Liver (tissue), 9 donors: ENCODE data around the gene COL8A2. TPM values are rescaled to one million over a fixed set of nuclear protein-coding genes. Genes with fewer than 3 reads are reported as not detected.

Source experiments
- DNase-seq: peaks from one replicate; pipeline ENCODE4 v3.0.0-alpha.2; 2017; ENCODE audit warnings: low spot score
- H3K27ac ChIP-seq, 2 donors: one replicate each; pipeline ENCODE4 v1.7.0; 2013; ENCODE audit warnings: inconsistent platforms in 2 of 2, low read length in 2 of 2, control low read depth in 1 of 2, low read depth in 1 of 2, mild to moderate bottlenecking in 1 of 2
- H3K27me3 ChIP-seq, 4 donors: one replicate each; pipeline versions ENCODE4 v1.6.1 to v1.7.0; 2013; ENCODE audit warnings: low read length in 3 of 4, inconsistent platforms in 1 of 4, mild to moderate bottlenecking in 1 of 4, moderate library complexity in 1 of 4; ENCODE audit not compliant: control insufficient read depth in 4 of 4, insufficient read depth in 4 of 4
- H3K36me3 ChIP-seq, 4 donors: one replicate each; pipeline versions ENCODE4 v1.6.1 to v1.7.0; 2013; ENCODE audit warnings: low read length in 3 of 4, mild to moderate bottlenecking in 3 of 4, low read depth in 1 of 4, moderate library complexity in 1 of 4; ENCODE audit not compliant: control insufficient read depth in 4 of 4, insufficient read depth in 3 of 4
- H3K4me1 ChIP-seq, 4 donors: one replicate each; pipeline versions ENCODE4 v1.6.1 to v1.7.0; 2013; ENCODE audit warnings: low read length in 3 of 4, mild to moderate bottlenecking in 3 of 4, moderate library complexity in 1 of 4; ENCODE audit not compliant: control insufficient read depth in 4 of 4, insufficient read depth in 4 of 4
- H3K4me3 ChIP-seq, 3 donors: one replicate each; pipeline versions ENCODE4 v1.6.1 to v1.7.0; 2013; ENCODE audit warnings: low read length in 3 of 3, control low read depth in 1 of 3, low read depth in 1 of 3, mild to moderate bottlenecking in 1 of 3
- H3K9ac ChIP-seq, 2 donors: one replicate each; pipeline ENCODE4 v1.7.0; 2013; ENCODE audit warnings: low read length in 2 of 2, mild to moderate bottlenecking in 2 of 2, moderate library complexity in 2 of 2, control low read depth in 1 of 2, low read depth in 1 of 2
- H3K9me3 ChIP-seq, 4 donors: one replicate each; pipeline versions ENCODE4 v1.6.1 to v1.7.0; 2013; ENCODE audit warnings: low read length in 3 of 4; ENCODE audit not compliant: control insufficient read depth in 4 of 4
- EGR1 ChIP-seq, 2 donors: IDR thresholded peaks; 2 replicates each; pipeline ENCODE4 v1.6.1; 2016 to 2018; ENCODE audit warnings: antibody characterized with exemption in 2 of 2, low read depth in 2 of 2
- FOXA1 ChIP-seq: IDR thresholded peaks from 2 replicates; pipeline ENCODE4 v1.6.1; 2016; ENCODE audit warnings: antibody characterized with exemption
- FOXA2 ChIP-seq: IDR thresholded peaks from 2 replicates; pipeline ENCODE4 v1.6.1; 2016; ENCODE audit warnings: antibody characterized with exemption
- GABPA ChIP-seq, 2 donors: IDR thresholded peaks in 1 of 2; conservative IDR thresholded peaks in 1 of 2; 2 replicates each; pipeline ENCODE4 v1.6.1; 2016; ENCODE audit warnings: antibody characterized with exemption in 2 of 2, mild to moderate bottlenecking in 1 of 2, moderate library complexity in 1 of 2
- HNF4A ChIP-seq, 2 donors: conservative IDR thresholded peaks; 2 replicates each; pipeline ENCODE4 v1.6.1; 2016; ENCODE audit warnings: antibody characterized with exemption in 2 of 2, mild to moderate bottlenecking in 2 of 2
- HNF4G ChIP-seq: IDR thresholded peaks from 2 replicates; pipeline ENCODE4 v1.6.1; 2016; ENCODE audit warnings: antibody characterized with exemption
- JUND ChIP-seq, 2 donors: IDR thresholded peaks; 2 replicates each; pipeline ENCODE4 v1.6.1; 2016; ENCODE audit warnings: antibody characterized with exemption in 2 of 2
- MAX ChIP-seq: IDR thresholded peaks from 2 replicates; pipeline ENCODE4 v1.6.1; 2016; ENCODE audit warnings: antibody characterized with exemption
- NR2F2 ChIP-seq: IDR thresholded peaks from 2 replicates; pipeline ENCODE4 v1.6.1; 2016; ENCODE audit warnings: antibody characterized with exemption
- RXRA ChIP-seq, 2 donors: IDR thresholded peaks; 2 replicates each; pipeline ENCODE4 v1.6.1; 2017 to 2018; ENCODE audit warnings: antibody characterized with exemption in 2 of 2, mild to moderate bottlenecking in 1 of 2
- SP1 ChIP-seq: IDR thresholded peaks from 2 replicates; pipeline ENCODE4 v1.6.1; 2018; ENCODE audit warnings: antibody characterized with exemption, mild to moderate bottlenecking
- TAF1 ChIP-seq: conservative IDR thresholded peaks from 2 replicates; pipeline ENCODE4 v1.6.1; 2016; ENCODE audit warnings: antibody characterized with exemption, mild to moderate bottlenecking
- YY1 ChIP-seq: IDR thresholded peaks from 2 replicates; pipeline ENCODE4 v1.6.1; 2016; ENCODE audit warnings: antibody characterized with exemption, mild to moderate bottlenecking
- WGBS: extraction: QIAGEN DNeasy Blood & Tissue Kit; methylation state at CpG from one replicate; pipeline ENCODE4 v1.1.7; 2013; 5-methylcytosine and 5-hydroxymethylcytosine counted together
- polyA plus RNA-seq, 2 donors: library from polyadenylated mRNA; stranded (reverse) in 1 of 2; unstranded in 1 of 2; fragments of 200-250 nt in 1 of 2; fragments of >200 nt in 1 of 2; fragmentation: Nextera tagmentation in 1 of 2; extraction: Ambion mirVana in 1 of 2; gene quantifications; one replicate each; pipeline versions ENCODE4 v1.2.1 to v1.2.3, GENCODE V29; 2013 to 2015
- total RNA-seq, 2 donors: library from RNA; depleted of rRNA; stranded (reverse); fragments of >200 nt; gene quantifications; one replicate each; pipeline ENCODE4 v1.2.3, GENCODE V29; 2014
- TF ChIP-seq, protein P1 (sequence below): fragments of 150-350 bp; IDR thresholded peaks from 2 replicates; pipeline ENCODE4 v1.5.1; 2017; ENCODE audit warnings: improper control_type of control experiment, low read depth, low read length; ENCODE audit not compliant: missing input control
- TF ChIP-seq, protein P2 (sequence below): IDR thresholded peaks from 2 replicates; pipeline ENCODE4 v1.6.1; 2016; ENCODE audit warnings: antibody characterized with exemption
- TF ChIP-seq, protein P3 (sequence below): IDR thresholded peaks from 2 replicates; pipeline ENCODE4 v1.6.1; 2016; ENCODE audit warnings: antibody characterized with exemption, mild to moderate bottlenecking
- TF ChIP-seq, protein P4 (sequence below): IDR thresholded peaks from 2 replicates; pipeline ENCODE4 v1.6.1; 2016; ENCODE audit warnings: antibody characterized with exemption
- donor health status: healthy.
- donor health status: healthy.
- donor health status: healthy.
- donor health status: healthy.
- donor health status: healthy.

Gene COL8A2
- total and polyA plus RNA-seq, 4 donors, result 0.04 to 0.47 (median 0.35) TPM

DNA sequence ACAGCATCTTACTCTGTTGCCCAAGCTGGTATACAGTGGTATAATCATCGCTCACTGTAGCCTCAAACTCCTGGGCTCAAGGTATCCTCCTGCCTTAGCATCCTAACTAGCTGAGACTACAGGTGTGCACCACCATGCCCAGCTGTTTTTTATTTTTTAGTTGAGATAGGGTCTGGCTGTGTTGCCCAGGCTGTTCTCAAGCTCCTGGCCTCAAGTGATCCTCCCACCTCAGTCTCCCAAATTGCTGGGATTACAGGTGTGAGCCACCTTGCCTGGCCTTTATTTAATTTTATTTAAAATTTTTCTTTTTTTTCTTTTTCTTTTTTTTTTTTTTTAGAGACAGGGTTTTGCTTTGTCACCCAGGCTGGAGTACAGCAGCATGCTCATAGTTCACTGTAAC, 40.1 kb upstream of the COL8A2 start:
- Histone ChIP-seq H3K27me3 (no peaks in the 10 kb centered on the region), H3K36me3 (no peaks in the 10 kb centered on the region), H3K9ac (no peak overlapping the region), H3K4me3 (no peak overlapping the region), H3K4me1 (peaks cover 2 to 12% (median 5%) of the 10 kb centered on the region in 4 donors), H3K27ac (no peak overlapping the region), H3K9me3 (no peaks in the 10 kb centered on the region)
- no peak for DNase-seq
- no peak for TF ChIP-seq RXRA (IDR thresholded peaks at IDR 0.05)
- TF ChIP-seq EGR1 (IDR thresholded peaks at IDR 0.05; ENCODE audit: low read depth in 2 of 2), result no peak
- no peak for TF ChIP-seq NR2F2
- no peak for TF ChIP-seq FOXA1
- no peak for TF ChIP-seq GABPA (IDR thresholded peaks at IDR 0.05 in 1 of 2, conservative IDR thresholded peaks at IDR 0.05 in 1 of 2)
- TF ChIP-seq MAX, result no peak
- no peak for TF ChIP-seq SP1
- no peak for TF ChIP-seq JUND (IDR thresholded peaks at IDR 0.05)
- TF ChIP-seq, protein P1, sequence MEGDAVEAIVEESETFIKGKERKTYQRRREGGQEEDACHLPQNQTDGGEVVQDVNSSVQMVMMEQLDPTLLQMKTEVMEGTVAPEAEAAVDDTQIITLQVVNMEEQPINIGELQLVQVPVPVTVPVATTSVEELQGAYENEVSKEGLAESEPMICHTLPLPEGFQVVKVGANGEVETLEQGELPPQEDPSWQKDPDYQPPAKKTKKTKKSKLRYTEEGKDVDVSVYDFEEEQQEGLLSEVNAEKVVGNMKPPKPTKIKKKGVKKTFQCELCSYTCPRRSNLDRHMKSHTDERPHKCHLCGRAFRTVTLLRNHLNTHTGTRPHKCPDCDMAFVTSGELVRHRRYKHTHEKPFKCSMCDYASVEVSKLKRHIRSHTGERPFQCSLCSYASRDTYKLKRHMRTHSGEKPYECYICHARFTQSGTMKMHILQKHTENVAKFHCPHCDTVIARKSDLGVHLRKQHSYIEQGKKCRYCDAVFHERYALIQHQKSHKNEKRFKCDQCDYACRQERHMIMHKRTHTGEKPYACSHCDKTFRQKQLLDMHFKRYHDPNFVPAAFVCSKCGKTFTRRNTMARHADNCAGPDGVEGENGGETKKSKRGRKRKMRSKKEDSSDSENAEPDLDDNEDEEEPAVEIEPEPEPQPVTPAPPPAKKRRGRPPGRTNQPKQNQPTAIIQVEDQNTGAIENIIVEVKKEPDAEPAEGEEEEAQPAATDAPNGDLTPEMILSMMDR, result no peak
- TF ChIP-seq TAF1, result no peak
- 98% methylated on average over 1 of the region's 1 CpG for WGBS

DNA sequence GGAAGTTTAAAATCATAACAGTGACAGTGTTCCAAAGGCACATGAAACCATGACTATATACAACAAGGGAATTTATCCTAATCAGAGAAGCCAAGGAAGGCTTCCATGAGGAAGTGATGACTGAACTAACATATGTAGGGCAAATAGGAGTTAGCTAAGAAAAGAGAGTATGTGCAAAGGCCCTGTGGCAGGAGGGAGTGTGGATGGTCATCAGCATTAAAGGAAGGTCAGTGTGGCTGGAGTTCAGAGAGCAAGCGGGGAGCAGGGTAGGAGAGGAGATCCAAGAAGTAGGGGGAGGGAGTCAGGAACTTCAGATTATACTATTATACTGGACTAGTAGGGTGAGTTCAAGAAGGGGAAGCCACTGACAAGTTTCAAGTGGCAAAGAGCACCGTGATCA, 39.3 kb upstream of the COL8A2 start:
- no peaks in the 10 kb centered on the region for H3K27me3 ChIP-seq
- H3K27ac ChIP-seq, result no peak overlapping the region
- TF ChIP-seq RXRA (IDR thresholded peaks at IDR 0.05) (no peak), GABPA (IDR thresholded peaks at IDR 0.05 in 1 of 2, conservative IDR thresholded peaks at IDR 0.05 in 1 of 2) (no peak), NR2F2 (no peak), HNF4G (no peak), TAF1 (no peak), SP1 (no peak), EGR1 (IDR thresholded peaks at IDR 0.05; ENCODE audit: low read depth in 2 of 2) (no peak), HNF4A (conservative IDR thresholded peaks at IDR 0.05) (no peak), MAX (no peak), FOXA1 (no peak), FOXA2 (no peak), YY1 (no peak)
- TF ChIP-seq, protein P2, sequence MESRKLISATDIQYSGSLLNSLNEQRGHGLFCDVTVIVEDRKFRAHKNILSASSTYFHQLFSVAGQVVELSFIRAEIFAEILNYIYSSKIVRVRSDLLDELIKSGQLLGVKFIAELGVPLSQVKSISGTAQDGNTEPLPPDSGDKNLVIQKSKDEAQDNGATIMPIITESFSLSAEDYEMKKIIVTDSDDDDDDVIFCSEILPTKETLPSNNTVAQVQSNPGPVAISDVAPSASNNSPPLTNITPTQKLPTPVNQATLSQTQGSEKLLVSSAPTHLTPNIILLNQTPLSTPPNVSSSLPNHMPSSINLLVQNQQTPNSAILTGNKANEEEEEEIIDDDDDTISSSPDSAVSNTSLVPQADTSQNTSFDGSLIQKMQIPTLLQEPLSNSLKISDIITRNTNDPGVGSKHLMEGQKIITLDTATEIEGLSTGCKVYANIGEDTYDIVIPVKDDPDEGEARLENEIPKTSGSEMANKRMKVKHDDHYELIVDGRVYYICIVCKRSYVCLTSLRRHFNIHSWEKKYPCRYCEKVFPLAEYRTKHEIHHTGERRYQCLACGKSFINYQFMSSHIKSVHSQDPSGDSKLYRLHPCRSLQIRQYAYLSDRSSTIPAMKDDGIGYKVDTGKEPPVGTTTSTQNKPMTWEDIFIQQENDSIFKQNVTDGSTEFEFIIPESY, result no peak
- TF ChIP-seq, protein P3, sequence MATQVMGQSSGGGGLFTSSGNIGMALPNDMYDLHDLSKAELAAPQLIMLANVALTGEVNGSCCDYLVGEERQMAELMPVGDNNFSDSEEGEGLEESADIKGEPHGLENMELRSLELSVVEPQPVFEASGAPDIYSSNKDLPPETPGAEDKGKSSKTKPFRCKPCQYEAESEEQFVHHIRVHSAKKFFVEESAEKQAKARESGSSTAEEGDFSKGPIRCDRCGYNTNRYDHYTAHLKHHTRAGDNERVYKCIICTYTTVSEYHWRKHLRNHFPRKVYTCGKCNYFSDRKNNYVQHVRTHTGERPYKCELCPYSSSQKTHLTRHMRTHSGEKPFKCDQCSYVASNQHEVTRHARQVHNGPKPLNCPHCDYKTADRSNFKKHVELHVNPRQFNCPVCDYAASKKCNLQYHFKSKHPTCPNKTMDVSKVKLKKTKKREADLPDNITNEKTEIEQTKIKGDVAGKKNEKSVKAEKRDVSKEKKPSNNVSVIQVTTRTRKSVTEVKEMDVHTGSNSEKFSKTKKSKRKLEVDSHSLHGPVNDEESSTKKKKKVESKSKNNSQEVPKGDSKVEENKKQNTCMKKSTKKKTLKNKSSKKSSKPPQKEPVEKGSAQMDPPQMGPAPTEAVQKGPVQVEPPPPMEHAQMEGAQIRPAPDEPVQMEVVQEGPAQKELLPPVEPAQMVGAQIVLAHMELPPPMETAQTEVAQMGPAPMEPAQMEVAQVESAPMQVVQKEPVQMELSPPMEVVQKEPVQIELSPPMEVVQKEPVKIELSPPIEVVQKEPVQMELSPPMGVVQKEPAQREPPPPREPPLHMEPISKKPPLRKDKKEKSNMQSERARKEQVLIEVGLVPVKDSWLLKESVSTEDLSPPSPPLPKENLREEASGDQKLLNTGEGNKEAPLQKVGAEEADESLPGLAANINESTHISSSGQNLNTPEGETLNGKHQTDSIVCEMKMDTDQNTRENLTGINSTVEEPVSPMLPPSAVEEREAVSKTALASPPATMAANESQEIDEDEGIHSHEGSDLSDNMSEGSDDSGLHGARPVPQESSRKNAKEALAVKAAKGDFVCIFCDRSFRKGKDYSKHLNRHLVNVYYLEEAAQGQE, result no peak
- TF ChIP-seq, protein P1, result no peak
- TF ChIP-seq, protein P4, sequence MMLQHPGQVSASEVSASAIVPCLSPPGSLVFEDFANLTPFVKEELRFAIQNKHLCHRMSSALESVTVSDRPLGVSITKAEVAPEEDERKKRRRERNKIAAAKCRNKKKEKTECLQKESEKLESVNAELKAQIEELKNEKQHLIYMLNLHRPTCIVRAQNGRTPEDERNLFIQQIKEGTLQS, result no peak
- H3K4me1 ChIP-seq, result peaks cover 2 to 12% (median 5%) of the 10 kb centered on the region in 4 donors
- no peaks in the 10 kb centered on the region for H3K9me3 ChIP-seq
- H3K9ac ChIP-seq, result no peak overlapping the region
- no peaks in the 10 kb centered on the region for H3K36me3 ChIP-seq
- 91% methylated on average over 2 of the region's 2 CpGs for WGBS
- H3K4me3 ChIP-seq, result no peak overlapping the region
- DNase-seq, result no peak
